IPS DF 4.7 (cell line): ENCODE data around the gene PDE4D.
"Not testable (repeated sequence)": the region's sequence is repeated elsewhere in the genome, so short reads cannot be mapped to it uniquely, and the experiment has no call there.

Experiments used
- DNase-seq: peaks from one replicate; pipeline ENCODE4 v3.0.0-alpha.2; 2013; ENCODE audit warnings: low spot score; ENCODE audit errors: extremely low read depth

The PDE4D gene

DNA sequence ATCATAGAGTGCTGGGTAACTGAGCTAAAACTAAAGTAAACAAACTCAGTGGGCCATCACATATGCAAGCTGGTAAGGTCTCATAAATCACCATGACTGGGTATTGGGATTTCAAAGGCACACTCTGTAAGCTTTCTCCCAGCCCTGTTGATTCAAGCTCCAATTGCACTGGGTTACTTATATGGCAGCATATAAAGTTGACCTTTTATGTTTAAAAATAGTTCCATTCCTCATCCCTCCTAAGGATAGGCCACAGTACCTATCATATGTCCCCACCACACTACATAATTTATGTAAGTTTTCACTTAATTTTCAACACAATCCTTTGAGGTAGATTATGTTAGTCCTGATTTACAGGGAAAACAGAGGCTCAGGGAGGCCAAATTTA lies 872.2 kb downstream of the PDE4D start:
- DNase-seq, result no peak

DNA sequence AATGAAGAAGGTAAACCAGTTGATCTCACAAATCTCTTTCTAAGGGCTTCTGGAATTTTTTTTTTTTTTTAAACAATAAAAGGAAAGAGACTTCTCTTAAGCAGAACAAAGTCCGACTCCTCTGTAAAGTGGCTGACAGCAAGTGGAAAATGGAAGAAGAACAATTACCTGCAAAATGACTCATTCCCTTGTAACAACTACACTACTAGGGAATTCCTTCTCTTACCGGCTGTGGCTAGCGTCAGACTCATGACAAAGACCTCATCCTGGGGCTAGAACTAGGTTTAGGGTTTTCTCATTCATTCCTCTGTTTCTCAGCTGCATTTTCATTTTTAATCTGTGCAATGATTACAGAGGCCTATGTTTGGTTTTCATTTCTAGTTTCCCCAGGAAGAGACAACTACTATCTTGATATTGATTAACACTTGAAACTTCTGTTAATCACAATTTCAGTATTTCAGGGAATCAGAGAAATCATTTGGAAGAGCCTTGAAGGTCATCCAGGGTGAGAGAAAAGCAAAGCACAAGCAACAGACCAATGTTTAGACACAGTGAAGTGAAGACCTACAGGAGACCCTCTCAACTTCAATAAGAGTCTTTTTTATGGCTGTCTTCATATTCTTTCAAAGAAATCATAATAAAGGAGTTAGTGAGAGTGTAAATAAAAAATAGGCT lies 872.8 kb downstream of the PDE4D start:
- DNase-seq, result no peak

DNA sequence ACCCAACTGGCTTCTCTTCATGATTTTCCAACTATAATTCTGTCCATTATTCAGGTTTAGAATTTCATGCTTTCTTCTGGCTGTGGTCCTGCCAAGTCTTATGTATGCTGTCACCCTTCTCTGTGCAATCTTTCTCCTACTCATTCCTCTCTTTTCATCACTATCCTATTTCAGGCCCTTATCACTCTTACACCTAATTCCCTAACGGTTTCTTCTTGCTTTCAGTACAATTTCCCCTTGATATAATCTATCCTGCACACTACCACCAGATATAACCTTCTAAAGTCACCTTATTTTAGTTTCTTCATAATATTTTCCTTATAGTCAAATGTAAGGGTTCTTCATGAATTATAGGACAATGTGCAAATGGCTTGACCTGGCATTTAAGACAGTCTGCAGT lies 874.4 kb downstream of the PDE4D start:
- no peak for DNase-seq

DNA sequence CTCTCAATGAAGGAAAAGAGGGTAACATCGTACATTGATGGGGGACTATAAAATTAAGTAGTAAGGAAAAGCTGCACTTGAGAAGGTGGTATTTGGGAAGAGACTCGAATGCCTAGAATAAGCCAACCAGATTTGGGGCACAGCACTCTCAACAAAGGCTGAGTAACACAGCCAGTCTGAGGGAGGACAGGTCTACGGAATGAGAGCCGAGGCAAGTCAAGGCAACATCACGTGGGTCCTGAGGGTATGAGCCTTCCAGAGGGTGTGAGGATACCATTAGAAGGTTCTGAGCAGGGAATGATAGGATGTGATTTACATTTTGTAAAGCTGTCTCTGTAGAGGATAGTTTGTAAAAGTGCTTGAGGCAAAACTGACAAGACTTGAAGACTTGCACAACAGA lies 876.6 kb downstream of the PDE4D start:
- no peak for DNase-seq

DNA sequence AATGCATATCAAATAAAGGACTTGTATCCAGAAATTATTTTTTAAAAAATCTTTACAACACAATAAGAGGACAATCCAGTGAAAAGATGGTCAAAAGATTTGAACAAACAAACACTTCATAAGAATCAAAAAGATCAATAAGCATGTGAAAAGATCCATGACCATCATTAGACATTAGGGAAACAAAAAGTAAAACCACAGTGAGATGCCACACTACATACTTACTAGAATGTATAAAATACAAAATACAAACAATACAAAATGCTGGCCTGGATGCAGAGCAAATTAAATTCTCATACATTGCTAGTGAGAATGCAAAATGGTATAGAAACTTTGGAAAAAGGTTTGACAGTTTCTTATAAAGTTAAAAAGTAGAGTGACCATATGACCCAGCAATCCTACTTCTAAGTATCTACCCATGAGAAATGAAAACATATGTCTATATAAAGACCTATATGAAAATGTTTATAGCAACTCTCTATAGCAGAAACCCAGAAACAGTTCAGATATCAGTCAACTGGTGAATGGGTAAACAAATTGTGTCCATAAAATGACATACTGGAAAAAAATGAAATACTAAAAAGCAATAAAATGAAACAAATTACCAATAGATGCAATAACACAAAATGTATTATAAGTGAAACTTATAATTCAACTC lies 884.6 kb downstream of the PDE4D start:
- DNase-seq, result no peak

DNA sequence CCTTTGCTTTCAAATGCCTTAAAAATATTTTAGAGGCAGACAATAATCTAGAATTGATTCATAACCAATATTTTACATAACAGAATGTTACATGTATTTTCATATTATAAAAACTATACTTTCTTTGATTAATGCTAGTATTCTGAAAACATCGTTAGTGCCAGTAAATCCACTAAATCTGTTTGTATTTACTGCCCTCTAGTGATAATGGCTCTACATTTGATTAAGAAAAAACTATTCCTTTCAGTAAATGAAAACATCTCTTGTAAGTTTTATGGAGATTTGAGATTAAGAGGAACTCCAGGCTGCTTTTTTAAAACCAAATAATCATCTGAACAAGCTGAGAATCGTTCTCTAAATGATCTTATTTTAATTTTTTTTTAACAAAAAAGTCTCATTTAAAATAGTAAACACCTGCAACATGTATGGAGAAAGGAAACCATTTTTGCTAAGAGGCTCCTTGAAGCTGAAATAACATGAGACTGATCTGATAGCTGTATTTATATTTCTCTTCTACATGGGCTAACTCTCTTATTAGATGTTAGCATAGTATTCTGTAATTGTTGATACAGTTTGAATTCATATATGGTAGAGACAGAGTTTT lies 886.0 kb downstream of the PDE4D start:
- DNase-seq, result no peak

DNA sequence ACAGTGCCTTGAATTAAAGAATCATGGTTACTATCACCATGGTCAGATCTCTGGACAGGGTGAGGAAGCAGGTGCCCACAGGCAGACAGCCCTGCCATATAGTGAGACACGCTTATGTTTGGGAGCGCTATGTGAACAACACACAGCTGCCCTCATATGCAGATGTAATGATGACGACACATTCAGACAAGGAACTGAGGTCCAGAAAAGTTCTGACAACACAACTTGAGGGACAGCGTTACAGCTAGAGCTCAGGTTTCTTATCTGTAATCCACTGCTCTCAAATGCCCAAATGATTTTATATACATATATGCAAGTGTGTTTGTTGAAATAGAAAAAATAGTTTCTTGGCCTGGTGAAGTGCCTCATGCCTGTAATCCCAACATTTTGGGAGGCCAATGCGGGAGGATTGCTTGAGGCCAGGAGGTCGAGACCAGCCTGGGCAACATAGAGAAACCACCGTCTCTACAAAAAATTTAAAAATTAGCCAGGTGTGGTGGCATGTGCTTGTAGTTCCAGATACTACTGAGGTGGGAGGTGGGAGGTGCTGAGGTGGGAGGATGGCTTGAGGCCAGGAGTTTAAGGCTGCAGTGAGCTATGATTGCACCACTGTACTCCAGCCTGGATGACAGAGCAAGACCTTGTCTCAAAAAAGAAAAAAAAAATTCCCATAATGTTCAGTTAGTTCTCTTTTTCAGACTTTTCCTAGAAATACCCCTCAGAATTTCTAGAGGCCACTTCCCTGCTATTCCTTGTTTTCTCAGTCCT lies 887.4 kb downstream of the PDE4D start:
- no peak for DNase-seq

DNA sequence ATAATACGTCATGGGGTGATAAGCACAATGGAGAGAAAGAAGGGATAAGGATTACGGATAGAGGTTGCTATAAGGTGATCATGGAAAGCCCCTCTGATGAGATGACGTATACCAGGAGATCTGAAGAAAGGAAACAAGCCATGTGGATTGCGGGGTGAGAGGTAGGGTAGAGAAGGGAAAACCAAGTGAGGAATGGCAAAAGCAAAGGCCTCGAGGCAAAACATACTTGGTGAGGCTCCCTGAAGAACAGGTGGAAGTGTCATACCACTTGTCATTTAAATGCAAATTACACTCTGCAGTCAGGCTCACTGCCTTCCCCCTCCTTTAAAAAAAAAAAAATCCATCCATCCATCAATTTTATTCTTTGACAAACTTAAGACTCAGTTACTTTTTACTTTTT lies 889.9 kb downstream of the PDE4D start:
- no peak for DNase-seq

DNA sequence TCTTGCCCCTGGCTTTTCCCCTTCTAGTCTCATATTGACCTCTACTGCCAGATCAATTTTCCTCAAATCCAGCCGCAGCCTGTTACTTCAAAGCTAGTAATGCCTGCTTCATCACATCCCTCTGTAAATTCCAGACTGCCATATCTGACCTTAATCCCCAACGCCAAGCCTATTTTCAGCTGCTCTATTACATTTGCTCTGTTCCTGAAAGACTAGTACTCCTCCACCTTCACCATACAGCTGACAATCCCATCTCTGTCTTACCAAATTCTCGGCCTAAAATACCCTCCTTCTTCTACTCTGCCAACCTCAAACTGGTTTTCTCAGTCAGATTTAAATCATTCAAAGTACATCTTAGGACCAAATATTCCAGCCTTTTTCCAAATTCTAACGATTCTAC lies 890.4 kb downstream of the PDE4D start:
- no peak for DNase-seq

DNA sequence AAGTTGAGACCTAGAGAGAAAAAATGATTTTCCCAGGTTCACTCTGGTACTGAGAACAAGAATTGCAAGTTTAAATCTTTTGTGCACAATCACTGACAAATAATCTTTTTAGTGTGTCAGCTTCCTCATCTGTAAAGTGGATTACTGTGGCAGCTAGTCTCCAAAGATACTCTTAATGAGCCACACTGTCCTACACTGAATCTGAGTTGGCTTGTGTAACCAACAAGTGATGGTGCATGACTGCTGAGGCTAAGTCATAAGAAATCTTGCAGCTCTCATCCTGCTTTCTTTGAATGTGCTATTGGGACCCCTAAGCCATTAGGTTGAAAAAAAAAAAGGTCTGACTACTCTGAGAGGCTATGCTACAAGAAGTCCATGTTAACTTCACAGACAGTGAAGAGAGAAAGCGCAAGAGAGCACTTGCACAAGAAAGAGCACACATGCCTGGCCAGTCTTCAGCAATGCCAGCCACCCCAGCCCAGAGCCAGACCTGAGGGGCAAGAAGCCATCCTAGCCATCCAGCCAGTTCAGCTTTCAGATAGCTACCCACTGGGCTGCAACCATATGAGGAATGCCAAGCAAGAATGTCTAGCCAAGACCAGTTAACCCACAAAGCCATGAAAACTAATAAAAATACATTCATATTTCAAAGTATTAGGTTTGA lies 891.2 kb downstream of the PDE4D start:
- no peak for DNase-seq

DNA sequence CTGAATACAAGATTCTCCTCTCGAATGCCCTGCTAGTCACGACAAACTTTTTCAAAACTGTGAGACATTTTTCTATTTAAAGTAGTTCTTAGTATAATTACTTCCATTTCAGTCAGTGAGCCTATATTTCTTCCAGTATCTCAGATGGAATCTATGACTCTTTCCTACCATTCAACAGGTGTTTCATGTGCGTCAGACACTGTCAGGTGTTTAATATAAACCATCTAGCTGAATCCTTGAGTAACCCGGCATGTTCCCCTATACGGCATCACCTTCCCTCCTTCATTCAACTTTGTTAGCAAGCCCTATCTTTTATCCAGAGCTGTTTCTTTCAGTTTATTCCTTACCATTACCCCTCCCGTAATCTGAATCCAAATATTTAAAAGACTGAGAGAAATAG lies 891.8 kb downstream of the PDE4D start:
- DNase-seq, result no peak

DNA sequence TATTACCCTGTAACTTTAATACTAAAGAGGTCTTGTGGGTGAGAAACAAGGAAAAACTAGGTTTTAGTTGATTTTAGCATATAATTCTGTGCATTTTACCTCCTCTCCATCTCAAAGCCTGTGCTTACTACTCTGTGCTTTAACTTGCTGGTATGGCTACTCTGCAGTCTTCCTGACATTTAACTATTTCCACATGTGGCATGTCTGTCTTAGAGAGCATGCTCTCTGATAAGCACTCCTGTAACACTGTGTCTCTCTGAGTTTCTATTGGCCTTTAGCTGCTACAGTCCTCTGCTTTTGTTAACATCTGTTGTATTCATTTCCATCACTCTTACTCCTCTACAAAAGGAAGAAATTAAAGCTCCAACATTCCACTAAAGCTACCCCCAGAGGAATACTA lies 892.4 kb downstream of the PDE4D start:
- DNase-seq, result no peak

DNA sequence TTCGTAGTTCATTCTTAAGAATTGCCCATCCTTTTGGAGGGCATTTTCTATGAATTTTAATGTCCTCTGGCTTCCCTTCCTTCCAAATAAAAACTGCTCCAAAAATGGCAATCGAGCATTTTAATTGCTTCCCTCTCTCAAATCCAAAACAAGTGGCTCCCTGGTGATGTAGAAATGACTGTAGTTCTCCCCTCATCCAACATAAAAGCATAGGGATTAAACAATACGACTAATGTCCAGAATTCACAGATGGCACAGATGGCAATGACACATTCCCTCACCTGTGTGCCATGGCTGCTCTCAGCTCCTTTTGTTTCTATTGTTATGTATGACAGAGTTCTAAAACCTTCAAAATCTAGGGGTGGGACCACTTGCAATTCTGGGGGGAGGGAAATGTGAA lies 893.3 kb downstream of the PDE4D start:
- no peak for DNase-seq

DNA sequence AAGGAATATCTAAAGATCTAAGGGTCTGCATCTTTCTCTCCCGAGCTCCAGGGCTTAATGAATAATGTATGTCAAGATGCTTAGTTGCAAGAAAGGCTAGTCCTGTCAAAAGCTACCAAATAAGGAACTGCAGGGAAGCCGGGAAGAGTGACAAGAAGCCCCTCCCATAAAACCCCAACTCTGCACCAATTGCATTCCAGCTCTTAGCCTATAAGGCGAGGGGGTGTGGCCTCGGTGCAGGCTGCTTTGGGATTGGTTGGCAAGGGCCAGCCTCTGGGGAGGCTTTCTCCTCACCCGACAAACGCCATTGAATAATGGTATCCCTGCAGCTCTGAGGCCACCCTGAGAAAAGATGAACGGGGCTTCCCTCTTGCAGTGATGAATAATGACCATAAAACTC lies 893.7 kb downstream of the PDE4D start:
- DNase-seq, result no peak

DNA sequence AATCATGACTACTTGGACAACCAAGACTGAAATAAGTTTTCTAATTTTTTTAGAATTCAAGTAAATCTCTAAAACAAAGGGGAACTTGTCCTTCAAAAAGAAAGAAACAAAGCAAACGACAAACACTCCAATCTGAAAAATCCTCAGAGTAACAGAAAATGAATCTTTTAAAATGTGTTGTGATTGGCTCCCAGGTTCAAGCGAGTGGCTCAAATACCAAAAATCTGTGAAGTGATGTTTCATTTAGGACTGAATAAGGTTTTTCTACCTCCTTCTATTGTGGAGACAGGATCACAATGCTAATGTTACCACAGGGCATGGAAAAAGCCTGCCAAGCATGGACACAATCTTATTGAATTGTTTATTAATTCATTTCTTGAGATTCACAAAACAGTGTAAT lies 895.0 kb downstream of the PDE4D start:
- no peak for DNase-seq

DNA sequence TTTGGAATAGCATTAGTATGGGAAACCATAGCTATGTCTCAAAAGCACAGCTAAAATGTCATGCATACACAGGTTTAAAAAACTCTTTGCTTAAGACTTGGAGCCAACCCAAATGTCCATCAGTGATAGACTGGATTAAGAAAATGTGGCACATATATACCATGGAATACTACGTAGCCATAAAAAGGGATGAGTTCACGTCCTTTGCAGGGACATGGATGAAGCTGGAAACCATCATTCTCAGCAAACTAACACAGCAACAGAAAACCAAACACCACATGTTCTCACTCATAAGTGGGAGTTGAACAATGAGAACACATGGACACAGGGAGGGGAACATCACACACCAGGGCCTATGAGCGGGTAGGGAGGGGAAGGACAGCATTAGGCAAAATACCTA lies 897.7 kb downstream of the PDE4D start:
- not testable (repeated sequence) for DNase-seq

DNA sequence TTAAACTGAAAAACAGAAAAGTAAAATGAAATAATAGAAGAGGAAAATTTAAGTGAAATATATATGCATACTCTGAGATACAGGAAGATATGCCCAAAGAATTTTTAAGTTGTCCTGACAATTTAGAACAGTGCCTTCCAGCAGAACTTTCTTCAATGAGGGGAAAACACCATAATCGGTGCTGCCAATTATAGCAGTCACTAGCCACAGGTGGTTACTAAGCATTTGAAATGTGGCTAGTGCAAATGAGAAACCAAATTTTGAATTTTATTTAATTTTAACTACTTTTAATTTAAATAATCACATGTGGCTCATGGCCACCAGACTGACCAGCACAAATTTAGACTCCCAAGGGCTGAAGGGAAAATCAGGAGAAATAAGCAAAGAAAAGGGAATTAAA lies 900.1 kb downstream of the PDE4D start:
- DNase-seq, result no peak

DNA sequence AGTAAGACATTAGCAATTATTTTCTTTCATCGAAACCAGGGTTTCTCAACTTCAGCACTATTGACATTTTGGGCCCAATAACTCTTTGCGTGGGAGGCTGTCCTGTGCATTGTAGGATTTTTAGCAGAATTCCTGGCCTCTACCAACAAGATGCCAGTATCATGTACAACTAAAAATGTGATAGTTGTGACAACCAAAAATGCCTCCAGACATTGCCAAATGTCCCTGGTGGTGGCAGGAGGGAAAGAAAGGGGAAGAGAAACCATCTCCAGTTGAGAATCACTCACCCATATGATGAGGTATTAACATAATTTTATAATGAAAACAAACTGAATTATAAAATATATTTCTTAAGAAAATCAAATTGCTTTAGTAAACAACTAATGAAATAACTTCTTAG lies 904.6 kb downstream of the PDE4D start:
- no peak for DNase-seq

DNA sequence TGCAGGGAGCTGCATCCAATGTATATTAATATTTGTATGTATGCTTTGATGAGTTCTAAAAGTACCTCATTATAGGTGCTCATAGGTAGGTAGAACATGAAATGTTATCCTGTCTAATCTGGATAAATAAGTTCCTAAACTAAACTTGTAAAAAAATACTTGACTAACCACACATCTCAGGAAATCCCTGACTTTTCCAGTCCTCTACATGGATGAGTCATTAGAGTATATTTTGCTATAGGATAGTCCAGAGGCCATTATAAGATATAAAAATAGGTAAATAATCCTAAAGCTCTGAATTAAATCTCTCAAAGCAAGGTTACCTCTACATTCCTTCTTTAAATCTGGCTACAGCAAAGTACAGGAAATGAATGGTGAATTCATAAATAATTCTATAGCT lies 906.3 kb downstream of the PDE4D start:
- DNase-seq, result no peak

DNA sequence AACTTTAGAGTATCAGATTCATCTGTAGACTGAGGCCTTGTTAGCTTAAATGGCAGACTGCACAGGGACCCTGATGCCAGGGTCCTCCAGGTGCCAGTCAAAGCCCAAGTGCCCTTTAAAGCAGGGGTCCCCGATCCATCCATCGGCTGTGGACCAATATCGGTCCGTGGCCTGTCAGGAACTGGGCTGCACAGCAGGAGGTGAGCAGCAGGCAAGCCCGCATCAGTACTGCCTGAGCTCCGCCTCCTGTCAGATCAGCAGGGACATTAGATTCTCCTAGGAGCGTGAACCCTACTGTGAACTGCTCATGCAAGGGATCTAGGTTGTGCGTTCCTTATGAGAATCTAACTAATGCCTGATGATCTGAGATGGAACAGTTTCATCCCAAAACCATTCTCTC lies 907.2 kb downstream of the PDE4D start:
- DNase-seq, result no peak

DNA sequence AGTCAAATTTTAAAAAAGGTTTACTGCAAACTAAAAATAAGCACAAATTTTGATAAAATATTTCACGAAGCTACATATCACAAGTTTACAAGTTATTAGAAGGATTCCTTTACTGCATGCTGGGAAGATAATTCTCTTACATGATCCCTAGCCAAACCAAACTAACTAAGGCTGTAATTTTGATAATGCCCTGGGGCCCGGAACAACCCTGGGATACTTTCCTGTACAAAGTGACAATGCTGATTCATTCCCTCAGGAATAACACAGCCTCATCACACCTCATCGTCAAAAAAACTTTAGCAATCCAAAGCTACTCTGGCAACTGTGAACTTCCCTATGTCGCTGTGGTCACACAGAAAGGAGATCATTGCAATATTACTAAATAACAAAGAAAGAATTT lies 907.8 kb downstream of the PDE4D start:
- DNase-seq, result no peak

DNA sequence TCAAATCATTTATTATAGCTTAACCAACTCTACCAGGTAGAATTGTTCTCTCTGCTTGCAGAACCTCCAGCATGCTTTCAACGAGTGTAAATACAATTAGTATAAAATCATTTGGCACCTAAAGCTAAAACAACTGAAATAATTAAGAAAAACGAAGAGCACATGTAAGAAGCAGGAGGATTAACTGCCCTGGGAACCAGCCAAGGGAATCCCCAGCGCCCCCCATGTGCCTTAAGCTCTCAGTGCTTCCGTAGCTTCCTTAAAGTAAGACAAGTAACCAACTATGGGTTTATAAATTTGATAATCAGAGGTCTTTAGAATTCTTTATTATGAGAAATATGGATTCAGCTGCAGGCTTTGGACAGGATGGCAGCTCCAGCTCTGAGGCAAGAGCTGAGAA lies 908.2 kb downstream of the PDE4D start:
- no peak for DNase-seq
